Trophoblast cell (in vitro differentiated cells and primary cell): Measurements from ENCODE around the gene RIN3.
A peak's percentile ranks its signal among the peaks of the same experiment; 100 is the strongest.

ENCODE experiments used
- DNase-seq, 2 donors: peaks; one replicate each; pipeline ENCODE4 v3.0.0-alpha.2; 2016
- H2AFZ ChIP-seq: 2 replicates; pipeline ENCODE4 v1.6.1; 2013; ENCODE audit warnings: low read length, moderate library complexity, mild to moderate bottlenecking; ENCODE audit not compliant: insufficient read depth, poor library complexity
- H2AK5ac ChIP-seq: 2 replicates; pipeline ENCODE4 v1.6.1; 2013; ENCODE audit warnings: mild to moderate bottlenecking, low read length
- H2BK120ac ChIP-seq: 2 replicates; pipeline ENCODE4 v1.6.1; 2013; ENCODE audit warnings: low read length, mild to moderate bottlenecking, moderate library complexity; ENCODE audit not compliant: insufficient read depth, poor library complexity
- H2BK12ac ChIP-seq: 2 replicates; pipeline ENCODE4 v1.6.1; 2013; ENCODE audit warnings: mild to moderate bottlenecking, low read length, moderate library complexity
- H2BK5ac ChIP-seq: 2 replicates; pipeline ENCODE4 v1.6.1; 2013; ENCODE audit warnings: low read length, low read depth, moderate library complexity, mild to moderate bottlenecking; ENCODE audit not compliant: poor library complexity
- H3K14ac ChIP-seq: 2 replicates; pipeline ENCODE4 v1.6.1; 2013; ENCODE audit warnings: mild to moderate bottlenecking, low read length
- H3K18ac ChIP-seq: 2 replicates; pipeline ENCODE4 v1.6.1; 2013; ENCODE audit warnings: mild to moderate bottlenecking, low read length
- H3K23ac ChIP-seq: 2 replicates; pipeline ENCODE4 v1.6.1; 2013; ENCODE audit warnings: low read length
- H3K27ac ChIP-seq: 2 replicates; pipeline ENCODE4 v1.5.1; 2013; ENCODE audit warnings: low read depth, mild to moderate bottlenecking, inconsistent platforms, low read length, moderate library complexity
- H3K27me3 ChIP-seq: 2 replicates; pipeline ENCODE4 v1.6.1; 2013; ENCODE audit warnings: inconsistent platforms, mild to moderate bottlenecking, low read length, moderate library complexity; ENCODE audit not compliant: insufficient read depth
- H3K36me3 ChIP-seq, 2 experiments: 1 replicate in 1 of 2; 2 replicates in 1 of 2; pipeline ENCODE4 v1.6.1; 2013; ENCODE audit warnings: low read length in 2 of 2, mild to moderate bottlenecking in 2 of 2, moderate library complexity in 1 of 2; ENCODE audit not compliant: insufficient read depth in 2 of 2, control insufficient read depth in 1 of 2
- H3K4ac ChIP-seq: 2 replicates; pipeline ENCODE4 v1.6.1; 2013; ENCODE audit warnings: low read depth, mild to moderate bottlenecking, low read length, moderate library complexity
- H3K4me1 ChIP-seq, 2 experiments: 1 replicate in 1 of 2; 2 replicates in 1 of 2; pipeline ENCODE4 v1.6.1; 2013; ENCODE audit warnings: low read length in 2 of 2, mild to moderate bottlenecking in 2 of 2, moderate library complexity in 1 of 2; ENCODE audit not compliant: insufficient read depth in 2 of 2, control insufficient read depth in 1 of 2
- H3K4me2 ChIP-seq: 2 replicates; pipeline ENCODE4 v1.6.1; 2013; ENCODE audit warnings: inconsistent platforms, mild to moderate bottlenecking, low read length, moderate library complexity
- H3K4me3 ChIP-seq: 2 replicates; pipeline ENCODE4 v1.5.1; 2013; ENCODE audit warnings: mild to moderate bottlenecking, low read depth, low read length, inconsistent platforms
- H3K79me1 ChIP-seq: one replicate; pipeline ENCODE4 v1.6.1; 2013; ENCODE audit warnings: low read length
- H3K79me2 ChIP-seq: 2 replicates; pipeline ENCODE4 v1.6.1; 2013; ENCODE audit warnings: low read length, mild to moderate bottlenecking; ENCODE audit not compliant: control insufficient read depth, insufficient read depth, poor library complexity
- H3K9ac ChIP-seq: 2 replicates; pipeline ENCODE4 v1.6.1; 2013; ENCODE audit warnings: mild to moderate bottlenecking, low read length
- H3K9me3 ChIP-seq: 2 replicates; pipeline ENCODE4 v1.6.1; 2013; ENCODE audit warnings: low read depth, mild to moderate bottlenecking, control low read depth, inconsistent platforms, low read length; ENCODE audit not compliant: insufficient read depth
- H4K12ac ChIP-seq: 2 replicates; pipeline ENCODE4 v1.6.1; 2013; ENCODE audit warnings: low read depth, mild to moderate bottlenecking, low read length, moderate library complexity
- H4K8ac ChIP-seq: 2 replicates; pipeline ENCODE4 v1.6.1; 2013; ENCODE audit warnings: low read depth, mild to moderate bottlenecking, low read length, moderate library complexity
- H4K91ac ChIP-seq: one replicate; pipeline ENCODE4 v1.6.1; 2013; ENCODE audit warnings: low read depth, mild to moderate bottlenecking, low read length, moderate library complexity
- WGBS: extraction: QIAGEN DNeasy Blood & Tissue Kit; methylation state at CpG from one replicate; pipeline ENCODE4 v1.1.7; 2013; ENCODE audit warnings: missing lambda C conversion rate; ENCODE audit not compliant: insufficient read length, insufficient coverage; ENCODE audit errors: extremely low coverage; 5-methylcytosine and 5-hydroxymethylcytosine counted together

Gene RIN3

DNA sequence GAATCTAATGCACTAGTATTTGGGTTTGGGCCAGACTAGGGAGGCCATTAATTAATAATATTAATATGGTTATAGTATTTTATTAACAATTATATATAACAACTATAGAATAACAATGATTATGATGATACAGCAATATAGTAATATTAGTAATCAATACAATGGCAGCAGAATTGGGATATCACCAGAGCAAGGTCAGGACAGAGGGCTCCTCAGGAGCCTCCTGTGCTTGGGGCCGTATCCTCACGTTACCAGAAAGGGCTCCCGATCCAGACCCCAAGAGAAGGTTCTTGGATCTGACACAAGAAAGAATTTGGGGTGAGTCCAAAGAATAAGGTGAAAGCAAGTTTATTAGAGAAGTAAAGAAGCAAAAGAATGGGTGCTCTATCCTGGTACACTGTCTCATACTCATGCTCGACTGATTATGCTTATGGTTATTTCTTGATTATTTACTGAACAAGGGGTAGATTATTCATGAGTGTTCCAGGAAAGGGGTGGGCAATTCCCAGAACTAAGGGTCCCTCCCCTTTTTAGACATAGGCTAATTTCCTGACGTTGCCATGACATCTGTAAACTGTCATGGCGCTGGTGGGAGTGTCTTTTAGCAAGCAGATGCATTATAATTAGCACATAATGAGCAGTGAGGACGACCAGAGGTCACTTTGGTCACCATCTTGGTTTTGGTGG, 61.6 kb downstream of the RIN3 start:
- Histone ChIP-seq H2AFZ (no peak overlapping the region), H2BK120ac (no peak overlapping the region), H2BK12ac (no peak overlapping the region), H3K9ac (no peak overlapping the region), H4K91ac (no peak overlapping the region), H3K79me2 (no peaks in the 10 kb centered on the region), H3K27ac (no peak overlapping the region), H3K18ac (no peak overlapping the region), H3K4me2 (no peak overlapping the region), H3K4ac (no peak overlapping the region), H3K36me3 (peaks cover 13 to 15% of the 10 kb centered on the region in 2 experiments), H3K23ac (no peak overlapping the region), H4K12ac (no peak overlapping the region), H3K27me3 (no peaks in the 10 kb centered on the region), H2AK5ac (no peak overlapping the region), H4K8ac (no peak overlapping the region), H3K4me3 (no peak overlapping the region), H3K79me1 (peaks cover 6% of the 10 kb centered on the region), H3K4me1 (no peaks in the 10 kb centered on the region), H3K14ac (no peak overlapping the region), H2BK5ac (no peak overlapping the region), H3K9me3 (peaks cover 3% of the 10 kb centered on the region)
- no peak for DNase-seq
- no CpG with 5 or more reads among the region's 7 CpGs for WGBS

DNA sequence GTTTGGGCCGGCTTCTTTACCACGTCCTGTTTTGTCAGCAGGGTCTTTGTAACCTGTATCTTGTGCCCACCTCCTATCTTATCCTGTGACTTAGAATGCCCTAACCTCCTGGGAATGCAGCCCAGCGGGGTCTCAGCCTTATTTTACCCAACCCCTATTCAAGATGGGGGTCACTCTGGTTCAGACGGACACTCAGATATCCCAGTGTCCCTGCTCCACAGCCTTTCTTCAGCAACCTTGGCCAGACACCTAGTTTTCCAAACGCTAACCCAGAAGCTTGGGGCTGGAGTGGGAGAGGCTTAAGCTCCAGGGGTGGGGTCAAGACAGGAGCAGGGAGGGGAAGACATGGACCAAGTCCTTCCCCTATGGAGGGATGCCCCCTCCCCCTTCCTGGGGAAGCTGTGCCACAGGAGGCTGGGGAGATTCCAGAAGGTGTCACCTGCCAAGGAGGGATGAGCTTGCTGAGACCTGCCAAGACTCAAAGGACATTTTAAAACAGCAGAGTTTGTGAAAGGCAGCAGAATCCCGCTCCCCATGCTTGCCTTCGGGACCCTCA, 62.2 kb downstream of the RIN3 start:
- no peak overlapping the region for H2AK5ac ChIP-seq
- H3K18ac ChIP-seq = no peak overlapping the region
- no peaks in the 10 kb centered on the region for H3K79me2 ChIP-seq
- no CpG with 5 or more reads among the region's 7 CpGs for WGBS
- no peak overlapping the region for H3K4me2 ChIP-seq
- no peak overlapping the region for H4K12ac ChIP-seq
- no peak overlapping the region for H3K27ac ChIP-seq
- peaks cover 3% of the 10 kb centered on the region for H3K9me3 ChIP-seq
- no peak overlapping the region for H2BK5ac ChIP-seq
- H2BK12ac ChIP-seq = no peak overlapping the region
- no peak overlapping the region for H3K23ac ChIP-seq
- peaks cover 0 to 3% of the 10 kb centered on the region in 2 experiments for H3K4me1 ChIP-seq
- H3K27me3 ChIP-seq = no peaks in the 10 kb centered on the region
- H3K36me3 ChIP-seq = peaks cover 12 to 19% of the 10 kb centered on the region in 2 experiments
- no peak overlapping the region for H3K9ac ChIP-seq
- H2AFZ ChIP-seq = no peak overlapping the region
- H2BK120ac ChIP-seq = no peak overlapping the region
- peaks cover 6% of the 10 kb centered on the region for H3K79me1 ChIP-seq
- H4K91ac ChIP-seq = peak overlapping the region; percentile 22
- DNase-seq = no peak
- H3K14ac ChIP-seq = no peak overlapping the region
- no peak overlapping the region for H3K4ac ChIP-seq
- peak overlapping the region; percentile 12 for H4K8ac ChIP-seq
- no peak overlapping the region for H3K4me3 ChIP-seq

DNA sequence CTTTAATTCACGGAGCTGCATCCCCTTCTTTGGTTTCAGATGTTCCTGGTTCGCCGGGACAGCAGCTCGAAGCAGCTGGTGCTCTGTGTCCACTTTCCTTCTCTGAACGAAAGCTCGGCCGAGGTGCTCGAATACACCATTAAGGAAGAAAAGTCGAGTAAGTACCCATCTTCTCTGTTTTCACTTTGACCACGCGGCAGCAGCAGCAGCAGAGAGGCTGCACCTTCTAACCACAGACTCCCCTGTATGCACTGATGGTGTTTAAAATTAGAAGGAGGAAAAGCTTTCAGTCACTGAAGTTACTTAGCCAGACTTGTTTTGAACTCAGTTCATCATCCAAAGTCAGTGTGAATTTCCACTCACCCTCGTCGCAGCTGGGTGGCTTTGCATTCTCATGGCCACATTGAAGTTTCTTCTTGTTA, 63.8 kb downstream of the RIN3 start:
- H3K9ac ChIP-seq = no peak overlapping the region
- peak overlapping the region; percentile 8 for H4K91ac ChIP-seq
- no peak overlapping the region for H4K8ac ChIP-seq
- no peak overlapping the region for H3K18ac ChIP-seq
- DNase-seq = no peak
- peaks cover 11% of the 10 kb centered on the region for H3K79me1 ChIP-seq
- WGBS = no CpG with 5 or more reads among the region's 13 CpGs
- H3K36me3 ChIP-seq = peaks cover 12 to 19% of the 10 kb centered on the region in 2 experiments
- H4K12ac ChIP-seq = no peak overlapping the region
- no peak overlapping the region for H2BK5ac ChIP-seq
- no peak overlapping the region for H2AFZ ChIP-seq
- H3K4me2 ChIP-seq = no peak overlapping the region
- no peaks in the 10 kb centered on the region for H3K79me2 ChIP-seq
- no peak overlapping the region for H3K4me3 ChIP-seq
- no peak overlapping the region for H2AK5ac ChIP-seq
- H3K27ac ChIP-seq = no peak overlapping the region
- H3K9me3 ChIP-seq = peaks cover 3% of the 10 kb centered on the region
- no peaks in the 10 kb centered on the region for H3K27me3 ChIP-seq
- no peak overlapping the region for H2BK120ac ChIP-seq
- no peak overlapping the region for H3K4ac ChIP-seq
- H3K23ac ChIP-seq = no peak overlapping the region
- H3K4me1 ChIP-seq = peaks cover 6 to 11% of the 10 kb centered on the region in 2 experiments
- H3K14ac ChIP-seq = no peak overlapping the region
- H2BK12ac ChIP-seq = no peak overlapping the region

DNA sequence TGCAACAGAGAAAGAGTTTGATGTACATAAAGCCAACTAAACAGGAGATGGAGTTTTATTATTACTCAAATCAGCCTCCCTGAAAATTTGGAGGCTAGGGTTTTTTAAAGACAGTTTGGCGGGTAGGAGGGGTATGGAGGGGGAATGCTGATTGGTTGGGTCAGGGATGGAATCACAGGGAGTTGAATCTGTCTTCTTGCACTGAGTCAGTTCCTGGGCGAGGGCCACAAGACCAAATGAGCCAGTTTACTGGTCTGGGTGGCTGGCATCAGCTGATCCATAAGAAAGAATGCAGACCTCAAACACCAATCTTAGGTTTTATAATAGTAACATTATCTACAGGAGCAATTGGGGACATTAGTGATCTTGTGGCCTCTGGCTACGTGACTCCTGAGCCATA, 64.9 kb downstream of the RIN3 start:
- no peak overlapping the region for H3K14ac ChIP-seq
- H4K12ac ChIP-seq = no peak overlapping the region
- no peak overlapping the region for H2AFZ ChIP-seq
- H3K4me2 ChIP-seq = no peak overlapping the region
- H3K23ac ChIP-seq = no peak overlapping the region
- H2BK12ac ChIP-seq = no peak overlapping the region
- no peak overlapping the region for H3K9ac ChIP-seq
- H3K27ac ChIP-seq = no peak overlapping the region
- no peak overlapping the region for H2BK120ac ChIP-seq
- H3K18ac ChIP-seq = no peak overlapping the region
- H3K79me1 ChIP-seq = peaks cover 16% of the 10 kb centered on the region
- H3K79me2 ChIP-seq = no peaks in the 10 kb centered on the region
- peaks cover 6 to 11% of the 10 kb centered on the region in 2 experiments for H3K4me1 ChIP-seq
- H2AK5ac ChIP-seq = no peak overlapping the region
- DNase-seq = no peak
- no peak overlapping the region for H4K8ac ChIP-seq
- H2BK5ac ChIP-seq = no peak overlapping the region
- no peak overlapping the region for H3K4me3 ChIP-seq
- no peak overlapping the region for H3K4ac ChIP-seq
- no CpG with 5 or more reads among the region's 3 CpGs for WGBS
- no peaks in the 10 kb centered on the region for H3K27me3 ChIP-seq
- H4K91ac ChIP-seq = no peak overlapping the region
- peaks cover 16 to 27% of the 10 kb centered on the region in 2 experiments for H3K36me3 ChIP-seq
- H3K9me3 ChIP-seq = peaks cover 3% of the 10 kb centered on the region
